Heart left ventricle (tissue), 16 donors: ENCODE measurements around the gene CTNNAL1. TPM values are rescaled to one million over a fixed set of nuclear protein-coding genes. Genes with fewer than 3 reads are reported as not detected.

Experiments
- ATAC-seq, 4 donors: fragments of 200-7000 bp; cut with Tn5 transposase; one replicate each; pipeline ENCODE4 v1.9.1; 2020 to 2022; ENCODE audit warnings: moderate library complexity in 4 of 4, mild to moderate bottlenecking in 3 of 4, moderate number of reproducible peaks in 1 of 4
- DNase-seq, 5 donors: peaks; one replicate each; pipeline ENCODE4 v3.0.0-alpha.2; 2020
- H3K27ac ChIP-seq, 12 donors: fragments of 200-600 bp; sonication (generic) in 4 of 12; one replicate each; pipeline versions ENCODE4 v1.5.0 to v1.8.0; 2016 to 2022; ENCODE audit warnings: mild to moderate bottlenecking in 2 of 12
- H3K27me3 ChIP-seq, 9 donors: fragments of 200-600 bp; sonication (generic) in 2 of 9; one replicate each; pipeline versions ENCODE4 v1.5.1 to v1.8.0; 2016 to 2022; ENCODE audit warnings: mild to moderate bottlenecking in 3 of 9
- H3K36me3 ChIP-seq, 9 donors: fragments of 200-600 bp; sonication (generic) in 2 of 9; one replicate each; pipeline versions ENCODE4 v1.5.0 to v1.8.0; 2018 to 2022; ENCODE audit warnings: mild to moderate bottlenecking in 2 of 9
- H3K4me1 ChIP-seq, 12 donors: fragments of 200-600 bp; sonication (generic) in 4 of 12; one replicate each; pipeline versions ENCODE4 v1.5.0 to v1.8.0; 2016 to 2022; ENCODE audit warnings: mild to moderate bottlenecking in 3 of 12
- H3K4me3 ChIP-seq, 12 donors: fragments of 200-600 bp; sonication (generic) in 4 of 12; one replicate each; pipeline versions ENCODE4 v1.5.0 to v1.8.0; 2017 to 2022; ENCODE audit warnings: mild to moderate bottlenecking in 9 of 12, moderate library complexity in 4 of 12
- H3K9me3 ChIP-seq, 12 donors: fragments of 200-600 bp; sonication (generic) in 4 of 12; one replicate each; pipeline versions ENCODE4 v1.5.0 to v1.8.0; 2016 to 2022; ENCODE audit warnings: mild to moderate bottlenecking in 1 of 12
- CTCF ChIP-seq, 12 donors: fragments of 200-600 bp; sonication (generic) in 4 of 12; IDR thresholded peaks; one replicate each; pipeline versions ENCODE4 v1.5.0 to v1.8.0; 2018 to 2022; ENCODE audit warnings: antibody characterized with exemption in 12 of 12, mild to moderate bottlenecking in 5 of 12
- POLR2A ChIP-seq, 2 donors: fragments of 450-650 bp; IDR thresholded peaks; one replicate each; pipeline ENCODE4 v1.6.1; 2017; ENCODE audit warnings: antibody characterized with exemption in 2 of 2, mild to moderate bottlenecking in 2 of 2, moderate library complexity in 2 of 2
- WGBS, 4 donors: extraction: QIAGEN DNeasy Blood & Tissue Kit in 2 of 4; methylation state at CpG; one replicate each; pipeline versions ENCODE4 v1.1.5 to v1.1.7; 2013 to 2018; 5-methylcytosine and 5-hydroxymethylcytosine counted together
- intact Hi-C, 10 donors: fragments of 100-400 bp; cut with DNase I; formaldehyde crosslinking; loops; one replicate each; pipeline versions ENCODE4 v1.11.1 to v1.14.2; 2022
- polyA plus RNA-seq, 2 donors: library from polyadenylated mRNA; stranded (reverse); fragments of 200-250 nt; gene quantifications; one replicate each; pipeline ENCODE4 v1.2.3, GENCODE V29; 2013
- total RNA-seq, 9 donors: library from RNA; depleted of rRNA in 2 of 9; stranded (reverse); fragments of >200 nt in 2 of 9; fragmentation: NEBNext Ultra II Directional in 3 of 9; extraction: Animal tissue kit (Norgen Biotek cat#: 25700) in 3 of 9; gene quantifications; one replicate each; pipeline versions ENCODE4 v1.1.0 to v1.2.4, GENCODE V29; 2016 to 2023
- donor health status: ischemic (EF 13 %, LVEDD 7.1; RV severe dilation, severe dysfunction).
- donor health status: healthy with polysubstance abuse.
- donor health status: DM: no; HTN: yes; CAD: no.
- donor health status: DM: no; HTN: no; CAD: no.
- donor health status: ischemic (EF 25% LVEDD 6.9; RV normal size, moderate dysfunction).
- donor health status: ischemic (EF 25% LVEDD 5.7; RV mildly dilated, moderate dysfunction).
- donor health status: healthy.
- donor health status: DM: yes; HTN: yes; CAD: no.
- donor health status: ischemic (EF 35%, LVEDD 5.7; RV mildly dilated, moderate dysfunction).
- donor health status: nonischemic (EF 11% LVEDD 7.7; RV severe dilation, severe dysfunction).
- donor health status: DM: yes; HTN: yes; CAD: no.
- donor health status: PGD.
- donor health status: ischemic (EF 29% LVEDD 5.4; RV normal size, mild dysfunction).
- donor health status: nonischemic (EF 23%, LVEDD 6.1; RV moderate dilation, normal function).

CTNNAL1 gene
- total and polyA plus RNA-seq, 11 donors, result 51.2 to 165 (median 62.7) TPM

- no peaks in the 10 kb centered on the region for H3K27me3 ChIP-seq
- no peak for DNase-seq
- H3K9me3 ChIP-seq, result no peaks in the 10 kb centered on the region
- peaks cover 0 to 19% (median 13%) of the 10 kb centered on the region in 9 donors for H3K36me3 ChIP-seq
- no peak overlapping the region for H3K4me3 ChIP-seq
- intact Hi-C loops, result loop anchor here in 1 of 10 donors (10.0 kb wide), 1 partner anchor 62 kb away; no protein-coding TSS in a partner anchor
- TF ChIP-seq POLR2A (IDR thresholded peaks at IDR 0.05) (no peak), CTCF (IDR thresholded peaks at IDR 0.05) (no peak)
- H3K27ac ChIP-seq, result peak overlapping the region in 1 of 12 donors; percentile 22
- no peak for ATAC-seq
- peaks cover 0 to 36% (median 24%) of the 10 kb centered on the region in 12 donors for H3K4me1 ChIP-seq
Measured at GRCh38 chr9:109017061-109017460, 3.8 kb upstream of the CTNNAL1 start.

GRCh38 chr9:109016132-109016531 is 2.8 kb upstream of the CTNNAL1 start:
- Histone ChIP-seq H3K36me3 (peaks cover 0 to 16% (median 13%) of the 10 kb centered on the region in 9 donors), H3K27ac (no peak overlapping the region), H3K4me1 (peaks cover 0 to 46% (median 27%) of the 10 kb centered on the region in 12 donors), H3K27me3 (no peaks in the 10 kb centered on the region), H3K4me3 (no peak overlapping the region), H3K9me3 (no peaks in the 10 kb centered on the region)
- TF ChIP-seq POLR2A (IDR thresholded peaks at IDR 0.05) (no peak), CTCF (IDR thresholded peaks at IDR 0.05) (no peak)
- 89 to 92% (median 90%) methylated on average over 1 of the region's 1 CpG for WGBS, 4 donors
- intact Hi-C loops, result loop anchor here in 1 of 10 donors (10.0 kb wide), 1 partner anchor 61 kb away; no protein-coding TSS in a partner anchor
- DNase-seq, result no peak
- no peak for ATAC-seq

GRCh38 chr9:109014608-109015280 is 1.4 kb upstream of the CTNNAL1 start:
- H3K9me3 ChIP-seq, result no peaks in the 10 kb centered on the region
- intact Hi-C loops, result loop anchor here in 4 of 10 donors (5.0 to 10.0 kb wide), 5 partner anchors 38 to 82 kb away; partner anchors contain the start of genes ABITRAM (in 1 of the 4) and ELP1 (in 1 of the 4)
- WGBS, 4 donors, result 65 to 83% (median 75%) methylated on average over 7 of the region's 7 CpGs
- H3K27ac ChIP-seq, result peak overlapping the region in 11 of 12 donors; percentile 85 to 98 (median 94)
- TF ChIP-seq CTCF (IDR thresholded peaks at IDR 0.05), result no peak
- TF ChIP-seq POLR2A (IDR thresholded peaks at IDR 0.05), result no peak
- H3K4me3 ChIP-seq, result no peak overlapping the region
- peaks cover 0 to 11% (median 8%) of the 10 kb centered on the region in 9 donors for H3K36me3 ChIP-seq
- ATAC-seq, result no peak
- no peak for DNase-seq
- H3K4me1 ChIP-seq, result peaks cover 0 to 59% (median 33%) of the 10 kb centered on the region in 12 donors
- no peaks in the 10 kb centered on the region for H3K27me3 ChIP-seq
